Measurements from ENCODE around the gene RAB31.
A peak's percentile ranks its signal among the peaks of the same experiment; 100 is the strongest.

DNA sequence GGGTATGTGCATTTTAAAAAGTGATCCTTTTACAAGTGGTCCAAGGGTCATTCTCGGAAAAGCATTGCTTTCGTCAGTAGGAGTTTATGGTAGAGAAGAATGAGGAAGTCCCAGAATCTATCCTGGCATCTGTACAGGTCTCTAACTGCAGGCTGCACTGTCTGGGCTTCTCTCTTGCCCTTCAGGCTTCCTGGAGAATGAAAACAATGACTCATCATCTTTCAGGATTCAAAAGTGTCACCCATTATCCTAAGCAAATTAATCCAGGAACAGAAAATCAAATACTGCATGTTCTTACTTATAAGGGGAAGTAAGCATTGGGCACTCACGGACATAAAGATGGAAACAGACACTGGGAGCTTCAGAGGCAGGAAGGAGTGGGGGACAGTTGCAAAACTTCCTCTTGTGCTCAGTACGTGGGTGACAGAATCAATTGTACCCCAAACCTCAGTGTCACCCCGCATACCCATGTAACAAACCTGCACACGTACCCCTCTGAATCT, 117.5 kb downstream of the RAB31 start:
- TF ChIP-seq, protein P1, sequence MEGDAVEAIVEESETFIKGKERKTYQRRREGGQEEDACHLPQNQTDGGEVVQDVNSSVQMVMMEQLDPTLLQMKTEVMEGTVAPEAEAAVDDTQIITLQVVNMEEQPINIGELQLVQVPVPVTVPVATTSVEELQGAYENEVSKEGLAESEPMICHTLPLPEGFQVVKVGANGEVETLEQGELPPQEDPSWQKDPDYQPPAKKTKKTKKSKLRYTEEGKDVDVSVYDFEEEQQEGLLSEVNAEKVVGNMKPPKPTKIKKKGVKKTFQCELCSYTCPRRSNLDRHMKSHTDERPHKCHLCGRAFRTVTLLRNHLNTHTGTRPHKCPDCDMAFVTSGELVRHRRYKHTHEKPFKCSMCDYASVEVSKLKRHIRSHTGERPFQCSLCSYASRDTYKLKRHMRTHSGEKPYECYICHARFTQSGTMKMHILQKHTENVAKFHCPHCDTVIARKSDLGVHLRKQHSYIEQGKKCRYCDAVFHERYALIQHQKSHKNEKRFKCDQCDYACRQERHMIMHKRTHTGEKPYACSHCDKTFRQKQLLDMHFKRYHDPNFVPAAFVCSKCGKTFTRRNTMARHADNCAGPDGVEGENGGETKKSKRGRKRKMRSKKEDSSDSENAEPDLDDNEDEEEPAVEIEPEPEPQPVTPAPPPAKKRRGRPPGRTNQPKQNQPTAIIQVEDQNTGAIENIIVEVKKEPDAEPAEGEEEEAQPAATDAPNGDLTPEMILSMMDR (IDR thresholded peaks at IDR 0.05) = peak in 1 of 5 experiments; percentile 8
- no peak for TF ChIP-seq POLR2A (IDR thresholded peaks at IDR 0.05)
- TF ChIP-seq POLR2AphosphoS5 (IDR thresholded peaks at IDR 0.05) = peak; percentile 46 to 77 (median 59)
